ENCODE data around the gene CIZ1. TPM values are rescaled to one million over a fixed set of nuclear protein-coding genes. Genes with fewer than 3 reads are reported as not detected.

Gene CIZ1
- total and polyA plus RNA-seq, 4 donors, result 36.6 to 83.7 (median 50.5) TPM

GRCh38 chr9:128128836-128129590 is 62.4 kb downstream of the CIZ1 start:
- Histone ChIP-seq H3K4me3 (peak overlapping the region; percentile 64), H3K4me1 (ENCODE audit: control insufficient read depth in 5 of 5, insufficient read depth in 5 of 5, low read length in 5 of 5) (peaks cover 0 to 18% (median 9%) of the 10 kb centered on the region in 5 donors), H3K9ac (ENCODE audit: insufficient read depth in 1 of 2, low read length in 2 of 2) (peak overlapping the region in 1 of 2 donors; percentile 63), H3K27me3 (ENCODE audit: control insufficient read depth in 3 of 3, insufficient read depth in 3 of 3, low read length in 2 of 3) (no peaks in the 10 kb centered on the region), H3K9me3 (ENCODE audit: control insufficient read depth in 4 of 4, insufficient read depth in 3 of 4, low read length in 3 of 4) (peaks cover 0 to 4% (median 0%) of the 10 kb centered on the region in 4 donors), H3K27ac (ENCODE audit: low read depth in 1 of 2, low read length in 1 of 2) (peak overlapping the region; percentile 86 to 95), H3K36me3 (ENCODE audit: control insufficient read depth in 4 of 4, insufficient read depth in 4 of 4, low read length in 4 of 4) (peaks cover 0 to 4% (median 0%) of the 10 kb centered on the region in 4 donors)
- DNase-seq (no peak), ATAC-seq (ENCODE audit: insufficient read depth, low FRiP score) (no peak)
- WGBS, 2 donors, result 62 to 71% methylated on average over 28 to 29 of the region's 29 CpGs
- TF ChIP-seq CTCF (IDR thresholded peaks at IDR 0.05; ENCODE audit: control extremely low read depth, extremely low read depth), result no peak

GRCh38 chr9:128127990-128128835 is 63.2 kb downstream of the CIZ1 start:
- Histone ChIP-seq H3K4me3 (peak overlapping the region; percentile 94), H3K9me3 (ENCODE audit: control insufficient read depth in 4 of 4, insufficient read depth in 3 of 4, low read length in 3 of 4) (no peaks in the 10 kb centered on the region), H3K9ac (ENCODE audit: insufficient read depth in 1 of 2, low read length in 2 of 2) (peak overlapping the region; percentile 46 to 63), H3K27me3 (ENCODE audit: control insufficient read depth in 3 of 3, insufficient read depth in 3 of 3, low read length in 2 of 3) (no peaks in the 10 kb centered on the region), H3K36me3 (ENCODE audit: control insufficient read depth in 4 of 4, insufficient read depth in 4 of 4, low read length in 4 of 4) (peaks cover 0 to 10% (median 3%) of the 10 kb centered on the region in 4 donors), H3K4me1 (ENCODE audit: control insufficient read depth in 5 of 5, insufficient read depth in 5 of 5, low read length in 5 of 5) (peaks cover 0 to 18% (median 9%) of the 10 kb centered on the region in 5 donors), H3K27ac (ENCODE audit: low read depth in 1 of 2, low read length in 1 of 2) (peak overlapping the region; percentile 95 to 96)
- DNase-seq, result peak; percentile 88 to 95 (median 95)
- 0 to 1% methylated on average over 82 of the region's 82 CpGs for WGBS, 2 donors
- ATAC-seq (ENCODE audit: insufficient read depth, low FRiP score), result peak; percentile 88
- no peak for TF ChIP-seq CTCF (IDR thresholded peaks at IDR 0.05; ENCODE audit: control extremely low read depth, extremely low read depth)

GRCh38 chr9:128127568-128127989 is 63.8 kb downstream of the CIZ1 start, which contains the start of gene PTGES2:
Gene PTGES2, minus strand, starts transcription at chr9:128127729. Its CDS starts 12 bp downstream, at chr9:128127717.
- DNase-seq (peak; percentile 83 to 94 (median 90)), ATAC-seq (ENCODE audit: insufficient read depth, low FRiP score) (peak; percentile 89)
- Histone ChIP-seq H3K4me1 (ENCODE audit: control insufficient read depth in 5 of 5, insufficient read depth in 5 of 5, low read length in 5 of 5) (peaks cover 0 to 18% (median 9%) of the 10 kb centered on the region in 5 donors), H3K27me3 (ENCODE audit: control insufficient read depth in 3 of 3, insufficient read depth in 3 of 3, low read length in 2 of 3) (no peaks in the 10 kb centered on the region), H3K36me3 (ENCODE audit: control insufficient read depth in 4 of 4, insufficient read depth in 4 of 4, low read length in 4 of 4) (peaks cover 0 to 14% (median 3%) of the 10 kb centered on the region in 4 donors), H3K27ac (ENCODE audit: low read depth in 1 of 2, low read length in 1 of 2) (peak within 1 kb of the TSS; percentile 95 to 96), H3K9ac (ENCODE audit: insufficient read depth in 1 of 2, low read length in 2 of 2) (peak within 1 kb of the TSS; percentile 46 to 63), H3K4me3 (peak within 1 kb of the TSS; percentile 94), H3K9me3 (ENCODE audit: control insufficient read depth in 4 of 4, insufficient read depth in 3 of 4, low read length in 3 of 4) (no peaks in the 10 kb centered on the region)
- 0% methylated on average over 56 of the region's 56 CpGs for WGBS, 2 donors
- no peak for TF ChIP-seq CTCF (IDR thresholded peaks at IDR 0.05; ENCODE audit: control extremely low read depth, extremely low read depth)

Measured in lung (tissue), 12 donors.